Sigmoid colon (tissue), 4 donors: Measurements from ENCODE around the gene INF2.

Source experiments
- EP300 ChIP-seq, 4 donors: sonication (generic); formaldehyde crosslinking; IDR thresholded peaks; one replicate each; pipeline ENCODE4 v1.6.1; 2017; ENCODE audit warnings: antibody characterized with exemption in 4 of 4
- POLR2A ChIP-seq, 2 donors: fragments of 450-650 bp; IDR thresholded peaks; one replicate each; pipeline ENCODE4 v1.6.1; 2016; ENCODE audit warnings: antibody characterized with exemption in 2 of 2, mild to moderate bottlenecking in 2 of 2, moderate library complexity in 2 of 2
- POLR2AphosphoS5 ChIP-seq, 4 donors: sonication (generic); formaldehyde crosslinking; IDR thresholded peaks; one replicate each; pipeline ENCODE4 v1.6.1; 2017; ENCODE audit warnings: antibody characterized with exemption in 4 of 4
- TF ChIP-seq, protein P1 (sequence below), 4 experiments: fragments of 450-650 bp in 3 of 4; fragments of 200-600 bp in 1 of 4; IDR thresholded peaks; one replicate each; pipeline ENCODE4 v1.5.1; 2016 to 2019; ENCODE audit warnings: antibody characterized with exemption in 4 of 4, mild to moderate bottlenecking in 3 of 4, moderate library complexity in 2 of 4

DNA sequence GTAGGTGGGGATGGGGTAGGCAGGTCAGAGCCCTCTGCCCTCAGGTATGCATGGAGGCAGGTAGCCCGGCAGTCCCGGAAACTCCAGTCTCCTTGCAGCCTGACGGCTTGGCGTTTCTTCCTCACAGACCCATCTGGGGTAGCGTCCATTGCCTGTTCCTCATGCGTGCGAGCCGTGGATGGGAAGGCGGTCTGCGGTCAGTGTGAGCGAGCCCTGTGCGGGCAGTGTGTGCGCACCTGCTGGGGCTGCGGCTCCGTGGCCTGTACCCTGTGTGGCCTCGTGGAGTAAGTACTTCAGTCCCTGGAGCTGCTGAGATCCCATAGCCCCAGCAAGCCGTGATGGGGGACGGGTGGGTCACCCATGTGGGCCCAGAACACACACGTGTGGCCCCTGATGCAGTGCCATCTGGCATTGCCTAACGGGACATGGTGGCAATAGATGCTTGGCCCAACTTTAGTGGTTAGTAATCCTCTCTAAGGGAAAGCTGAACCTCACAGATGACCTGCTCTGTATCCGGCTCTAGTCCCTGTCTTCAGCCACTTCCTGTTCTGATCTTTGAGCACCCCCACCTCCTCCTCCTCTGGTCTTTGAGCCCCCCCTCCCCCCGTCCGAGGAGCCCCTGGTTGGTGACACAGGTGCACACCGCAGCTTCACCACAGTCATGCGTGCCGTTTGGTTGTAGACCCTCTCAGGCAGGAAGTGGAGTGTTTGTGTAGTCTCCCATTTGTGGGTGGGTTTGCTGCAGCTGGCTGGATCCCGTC lies 67.2 kb downstream of the INF2 start:
- TF ChIP-seq POLR2AphosphoS5 (IDR thresholded peaks at IDR 0.05) (no peak), POLR2A (IDR thresholded peaks at IDR 0.05) (no peak), EP300 (IDR thresholded peaks at IDR 0.05) (no peak)
- TF ChIP-seq, protein P1, sequence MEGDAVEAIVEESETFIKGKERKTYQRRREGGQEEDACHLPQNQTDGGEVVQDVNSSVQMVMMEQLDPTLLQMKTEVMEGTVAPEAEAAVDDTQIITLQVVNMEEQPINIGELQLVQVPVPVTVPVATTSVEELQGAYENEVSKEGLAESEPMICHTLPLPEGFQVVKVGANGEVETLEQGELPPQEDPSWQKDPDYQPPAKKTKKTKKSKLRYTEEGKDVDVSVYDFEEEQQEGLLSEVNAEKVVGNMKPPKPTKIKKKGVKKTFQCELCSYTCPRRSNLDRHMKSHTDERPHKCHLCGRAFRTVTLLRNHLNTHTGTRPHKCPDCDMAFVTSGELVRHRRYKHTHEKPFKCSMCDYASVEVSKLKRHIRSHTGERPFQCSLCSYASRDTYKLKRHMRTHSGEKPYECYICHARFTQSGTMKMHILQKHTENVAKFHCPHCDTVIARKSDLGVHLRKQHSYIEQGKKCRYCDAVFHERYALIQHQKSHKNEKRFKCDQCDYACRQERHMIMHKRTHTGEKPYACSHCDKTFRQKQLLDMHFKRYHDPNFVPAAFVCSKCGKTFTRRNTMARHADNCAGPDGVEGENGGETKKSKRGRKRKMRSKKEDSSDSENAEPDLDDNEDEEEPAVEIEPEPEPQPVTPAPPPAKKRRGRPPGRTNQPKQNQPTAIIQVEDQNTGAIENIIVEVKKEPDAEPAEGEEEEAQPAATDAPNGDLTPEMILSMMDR (IDR thresholded peaks at IDR 0.05): no peak
